ENCODE results near the gene SLC25A22.

GRCh38 chr11:826836-827145 is 28.7 kb upstream of the SLC25A22 start:
- no peak for TF ChIP-seq CTCF (IDR thresholded peaks at IDR 0.05)
- TF ChIP-seq POLR2A (IDR thresholded peaks at IDR 0.05) = no peak
- no peak for TF ChIP-seq POLR2AphosphoS5 (IDR thresholded peaks at IDR 0.05)

Measured in breast epithelium (tissue), 3 donors.